SJSA1 (cell line): ENCODE data around the gene NFIB. TPM values are rescaled to one million over a fixed set of nuclear protein-coding genes. Genes with fewer than 3 reads are reported as not detected.

ENCODE experiments used
- DNase-seq, 2 experiments: peaks; one replicate each; pipeline ENCODE4 v3.0.0-alpha.2; 2015 to 2020; ENCODE audit warnings: low spot score in 2 of 2, low read depth in 1 of 2
- H3K27ac ChIP-seq: fragments of 250-450 bp; sonication (Bioruptor Pico); 2 replicates; pipeline ENCODE4 v1.5.1; 2020; ENCODE audit warnings: mild to moderate bottlenecking, moderate library complexity
- H3K27me3 ChIP-seq: fragments of 250-450 bp; sonication (Bioruptor Pico); replicated peaks from 2 replicates; pipeline ENCODE4 v1.5.1; 2020; ENCODE audit warnings: mild to moderate bottlenecking, moderate library complexity
- H3K36me3 ChIP-seq: fragments of 250-450 bp; sonication (Bioruptor Pico); 2 replicates; pipeline ENCODE4 v1.5.1; 2020; ENCODE audit warnings: mild to moderate bottlenecking
- H3K4me1 ChIP-seq: fragments of 250-450 bp; sonication (Bioruptor Pico); replicated peaks from 2 replicates; pipeline ENCODE4 v1.6.1; 2021; ENCODE audit warnings: mild to moderate bottlenecking
- H3K4me3 ChIP-seq: fragments of 250-450 bp; sonication (Bioruptor Pico); 2 replicates; pipeline ENCODE4 v1.5.1; 2020; ENCODE audit warnings: mild to moderate bottlenecking
- H3K9me3 ChIP-seq: fragments of 250-450 bp; sonication (Bioruptor Pico); replicated peaks from 2 replicates; pipeline ENCODE4 v1.5.1; 2020; ENCODE audit warnings: mild to moderate bottlenecking
- total RNA-seq: library from RNA; depleted of rRNA; stranded (reverse); fragments of >200 nt; shearing (Covaris generic); gene quantifications from 2 replicates; pipeline ENCODE4 v1.2.3, GENCODE V29; 2014

The NFIB gene
- total RNA-seq, 1 experiment from 2014 or later = 7.6 TPM

DNA sequence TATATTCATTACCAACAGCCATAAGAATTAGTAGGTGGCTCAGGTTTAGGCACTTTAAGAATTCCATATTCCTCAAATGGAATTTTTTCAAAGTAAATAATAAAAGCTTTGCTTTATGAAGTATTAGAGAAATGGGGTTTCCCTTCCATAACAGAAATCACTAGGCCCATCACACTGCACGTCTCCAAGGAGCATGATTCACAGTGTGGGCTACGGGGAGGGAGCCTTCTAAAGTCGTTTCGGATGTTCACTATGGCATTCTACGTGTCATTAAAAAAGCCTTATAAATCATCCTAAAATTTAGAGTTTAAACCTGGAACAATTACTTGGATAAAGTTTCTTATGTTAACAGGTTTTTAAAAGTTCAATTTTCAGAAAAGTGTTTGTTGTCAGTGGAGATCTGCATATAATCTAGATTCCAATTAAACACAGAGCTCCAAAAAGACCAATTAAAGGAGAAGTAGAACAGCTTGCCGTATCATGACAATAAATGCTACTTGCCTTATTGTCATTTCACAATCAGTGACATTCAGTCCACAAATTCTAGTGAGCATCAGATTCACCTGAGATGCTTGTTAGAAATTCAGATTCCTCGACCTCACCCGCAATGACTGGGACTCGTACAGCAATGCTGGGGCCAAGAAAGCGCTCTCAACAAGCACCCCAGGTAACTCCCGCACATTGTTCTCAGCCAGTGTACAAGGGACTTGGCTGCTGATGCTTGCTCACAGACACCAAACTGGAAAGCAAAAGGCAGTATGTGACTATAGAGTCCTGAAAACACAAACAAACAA, 115.7 kb downstream of the NFIB start:
- H3K27ac ChIP-seq = no peak overlapping the region
- no peaks in the 10 kb centered on the region for H3K36me3 ChIP-seq
- no peak for DNase-seq
- no peaks in the 10 kb centered on the region for H3K4me1 ChIP-seq
- H3K27me3 ChIP-seq = no peaks in the 10 kb centered on the region
- H3K4me3 ChIP-seq = no peak overlapping the region
- no peaks in the 10 kb centered on the region for H3K9me3 ChIP-seq

DNA sequence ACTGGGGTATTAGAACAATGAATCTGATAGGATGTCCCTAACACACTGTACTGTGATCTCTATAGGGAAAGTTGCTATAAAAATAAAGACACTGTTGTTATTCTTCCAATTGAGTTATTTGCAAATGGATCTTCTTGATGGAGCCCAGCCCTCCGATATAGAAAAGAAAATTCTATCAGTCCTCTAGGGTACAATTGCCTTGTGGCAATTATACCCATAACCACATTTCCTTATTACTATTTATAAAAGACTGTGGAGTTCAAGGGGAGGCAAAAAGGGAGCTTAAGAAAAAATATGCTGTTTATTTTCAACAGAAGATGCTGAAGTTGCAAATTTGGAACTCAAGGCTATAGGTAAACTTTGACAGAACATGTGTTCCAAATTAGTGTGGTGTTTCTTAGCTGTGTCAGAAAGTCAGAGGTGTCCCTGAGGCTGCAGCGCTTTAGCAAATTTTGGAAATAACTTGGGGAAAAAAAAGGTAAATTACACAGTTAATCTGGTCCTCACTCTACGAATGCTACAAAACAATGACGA, 116.5 kb downstream of the NFIB start:
- Histone ChIP-seq H3K4me3 (no peak overlapping the region), H3K36me3 (no peaks in the 10 kb centered on the region), H3K4me1 (no peaks in the 10 kb centered on the region), H3K27me3 (no peaks in the 10 kb centered on the region), H3K27ac (no peak overlapping the region), H3K9me3 (no peaks in the 10 kb centered on the region)
- DNase-seq = no peak

DNA sequence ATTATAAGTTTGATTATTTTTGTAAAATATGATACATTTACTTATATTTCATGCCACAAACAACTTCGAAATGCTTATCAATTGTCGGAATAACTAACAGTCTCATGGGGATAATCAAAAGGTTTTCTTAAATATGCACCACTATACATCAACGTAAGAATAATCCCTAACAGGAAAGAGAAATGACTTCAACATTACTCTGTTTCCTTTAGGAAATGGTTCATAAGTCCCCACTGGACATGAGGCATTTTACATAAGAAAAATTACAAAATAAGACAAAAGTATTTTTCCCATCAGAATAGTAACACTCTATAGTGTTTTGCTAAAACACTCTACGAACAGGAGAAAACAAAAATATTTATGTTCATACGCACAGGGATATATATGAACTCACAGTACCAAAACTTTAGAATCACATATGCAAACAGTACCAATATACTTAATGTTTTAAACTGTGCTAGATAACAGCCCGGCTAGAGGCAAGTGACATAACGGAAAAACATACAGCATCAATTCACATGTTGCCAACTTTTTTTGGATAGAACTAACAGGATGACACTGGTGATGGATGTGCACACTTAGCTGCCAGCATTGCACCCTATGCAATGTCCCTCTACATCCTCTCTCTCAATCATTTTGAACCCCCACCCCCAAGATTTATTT, 120.5 kb downstream of the NFIB start:
- Histone ChIP-seq H3K36me3 (no peaks in the 10 kb centered on the region), H3K4me3 (no peak overlapping the region)
- DNase-seq = no peak

DNA sequence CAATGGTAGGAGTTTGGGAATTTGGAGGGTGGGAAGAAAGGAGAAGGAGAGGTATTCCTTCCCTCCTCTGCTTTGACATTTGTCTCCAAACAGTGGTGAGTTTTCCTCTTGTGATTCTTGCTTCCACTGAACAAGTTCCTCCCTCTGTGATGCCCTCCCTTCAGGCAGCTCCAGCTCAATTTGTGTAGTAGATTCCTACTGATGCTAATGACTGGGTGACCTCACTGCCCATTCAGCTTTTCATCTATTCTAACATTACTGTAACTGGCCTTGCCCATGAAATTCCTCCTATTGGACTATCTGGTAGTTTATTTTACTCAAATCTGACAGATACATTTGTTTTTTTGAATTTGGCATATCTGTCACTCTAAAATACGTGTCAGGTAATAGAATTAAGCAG, 121.4 kb downstream of the NFIB start:
- DNase-seq = no peak
- Histone ChIP-seq H3K4me1 (no peaks in the 10 kb centered on the region), H3K27me3 (no peaks in the 10 kb centered on the region), H3K27ac (no peak overlapping the region), H3K4me3 (no peak overlapping the region), H3K9me3 (no peaks in the 10 kb centered on the region), H3K36me3 (no peaks in the 10 kb centered on the region)

More for the DNA sequence above, 120.5 kb downstream of the NFIB start:
- Histone ChIP-seq H3K4me1 (no peaks in the 10 kb centered on the region), H3K9me3 (no peaks in the 10 kb centered on the region), H3K27me3 (no peaks in the 10 kb centered on the region), H3K27ac (no peak overlapping the region)

DNA sequence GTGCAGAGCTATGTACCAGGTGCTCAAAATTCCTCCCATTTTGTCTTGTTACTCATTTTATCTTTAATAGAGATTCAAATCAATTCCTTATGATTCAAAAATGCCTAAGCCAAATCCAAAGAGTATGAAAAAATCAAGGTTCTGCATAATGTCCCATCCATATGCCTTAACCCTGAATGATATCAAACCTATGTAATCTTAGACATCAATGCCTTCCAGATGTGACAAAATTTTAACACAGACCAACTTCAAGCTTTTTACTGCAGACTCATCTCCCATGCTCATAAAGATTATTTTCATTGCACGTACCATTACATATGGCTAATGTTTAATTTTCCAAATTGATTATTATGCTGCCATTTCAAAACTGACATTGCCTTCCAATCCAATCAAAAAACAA, 122.4 kb downstream of the NFIB start:
- Histone ChIP-seq H3K36me3 (no peaks in the 10 kb centered on the region), H3K4me3 (no peak overlapping the region), H3K9me3 (no peaks in the 10 kb centered on the region), H3K27me3 (no peaks in the 10 kb centered on the region), H3K4me1 (no peaks in the 10 kb centered on the region), H3K27ac (no peak overlapping the region)
- DNase-seq = no peak

DNA sequence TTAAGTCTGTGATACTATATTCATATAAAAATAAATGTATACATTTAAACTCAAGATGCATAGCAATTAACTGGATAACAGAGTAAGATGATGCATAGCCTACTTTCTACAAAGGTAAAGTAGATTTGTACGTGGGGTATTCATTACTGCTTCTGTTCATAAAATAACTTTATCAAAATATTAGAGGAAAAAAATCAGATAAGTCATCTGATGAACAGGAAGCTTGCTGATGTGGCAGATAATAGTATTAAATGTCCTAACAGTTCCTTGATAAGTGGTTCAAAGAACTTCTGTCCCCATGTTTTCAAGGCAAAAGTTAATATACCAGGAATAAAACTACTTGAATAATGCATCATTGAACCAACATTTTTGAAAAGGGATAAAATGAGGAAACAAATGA, 123.7 kb downstream of the NFIB start:
- H3K4me1 ChIP-seq = no peaks in the 10 kb centered on the region
- H3K9me3 ChIP-seq = no peaks in the 10 kb centered on the region
- H3K27ac ChIP-seq = no peak overlapping the region
- no peak overlapping the region for H3K4me3 ChIP-seq
- H3K36me3 ChIP-seq = no peaks in the 10 kb centered on the region
- DNase-seq = no peak
- H3K27me3 ChIP-seq = no peaks in the 10 kb centered on the region

DNA sequence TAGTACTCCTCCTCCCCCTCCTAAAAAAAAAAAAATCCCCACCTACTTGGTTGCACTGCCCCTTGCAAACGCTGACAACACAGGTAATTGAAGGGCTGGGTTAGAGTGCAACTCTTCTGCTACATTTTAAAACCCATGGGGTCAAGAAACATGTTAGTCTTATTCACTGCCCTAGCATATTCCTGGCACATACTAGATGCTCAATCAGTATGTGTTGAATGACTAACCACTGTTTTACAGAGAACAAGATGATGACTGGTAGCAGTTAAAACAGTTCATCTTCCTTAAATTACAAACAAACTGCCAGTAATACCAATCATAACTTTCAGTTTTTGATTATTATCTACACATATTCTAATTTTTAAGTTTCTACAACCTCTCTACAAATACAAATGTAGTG, 124.4 kb downstream of the NFIB start:
- Histone ChIP-seq H3K9me3 (no peaks in the 10 kb centered on the region), H3K27me3 (no peaks in the 10 kb centered on the region), H3K4me3 (no peak overlapping the region), H3K36me3 (no peaks in the 10 kb centered on the region), H3K4me1 (no peaks in the 10 kb centered on the region), H3K27ac (no peak overlapping the region)
- DNase-seq = no peak

DNA sequence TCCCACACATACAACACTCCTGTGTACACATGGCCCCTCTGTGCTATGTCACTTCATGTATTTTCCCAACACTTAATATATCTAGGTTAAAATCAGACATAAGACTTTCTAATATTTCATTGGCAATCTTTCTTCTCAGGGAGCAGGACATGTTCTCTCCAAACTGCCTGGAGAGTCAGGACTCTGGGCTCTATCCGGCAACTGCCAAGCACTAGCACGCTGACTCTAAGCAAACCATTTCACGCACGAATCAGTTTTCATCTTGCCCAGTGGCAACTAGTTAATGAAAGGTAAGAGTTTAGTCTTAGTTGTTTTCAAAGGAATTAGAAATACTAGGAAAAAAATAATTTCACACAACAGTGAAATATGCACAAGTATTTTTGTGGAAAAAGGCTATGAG, 124.8 kb downstream of the NFIB start:
- no peak for DNase-seq
- H3K27ac ChIP-seq = no peak overlapping the region
- no peaks in the 10 kb centered on the region for H3K36me3 ChIP-seq
- H3K4me3 ChIP-seq = no peak overlapping the region
- H3K9me3 ChIP-seq = no peaks in the 10 kb centered on the region
- no peaks in the 10 kb centered on the region for H3K27me3 ChIP-seq
- H3K4me1 ChIP-seq = no peaks in the 10 kb centered on the region

DNA sequence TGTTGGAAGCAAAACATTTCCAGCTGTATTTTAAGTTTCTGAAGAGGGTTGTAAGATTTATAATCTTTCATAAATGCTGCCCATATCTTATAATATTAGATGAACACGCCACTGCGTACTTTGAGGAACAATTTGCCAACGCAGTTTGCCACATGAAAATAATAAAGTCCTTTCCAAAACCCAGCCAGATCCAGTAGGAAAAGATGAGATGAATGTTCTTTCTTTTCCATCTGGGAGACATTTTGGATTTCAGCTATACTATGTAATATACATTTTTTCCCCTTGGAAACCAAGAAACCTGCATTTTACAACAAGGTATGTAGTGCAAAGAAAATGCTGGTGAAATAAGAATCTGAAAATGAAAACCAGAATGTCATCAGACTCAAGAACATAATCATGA, 125.4 kb downstream of the NFIB start:
- Histone ChIP-seq H3K4me3 (no peak overlapping the region), H3K27me3 (no peaks in the 10 kb centered on the region), H3K36me3 (no peaks in the 10 kb centered on the region), H3K4me1 (no peaks in the 10 kb centered on the region), H3K9me3 (no peaks in the 10 kb centered on the region), H3K27ac (no peak overlapping the region)
- DNase-seq = no peak

DNA sequence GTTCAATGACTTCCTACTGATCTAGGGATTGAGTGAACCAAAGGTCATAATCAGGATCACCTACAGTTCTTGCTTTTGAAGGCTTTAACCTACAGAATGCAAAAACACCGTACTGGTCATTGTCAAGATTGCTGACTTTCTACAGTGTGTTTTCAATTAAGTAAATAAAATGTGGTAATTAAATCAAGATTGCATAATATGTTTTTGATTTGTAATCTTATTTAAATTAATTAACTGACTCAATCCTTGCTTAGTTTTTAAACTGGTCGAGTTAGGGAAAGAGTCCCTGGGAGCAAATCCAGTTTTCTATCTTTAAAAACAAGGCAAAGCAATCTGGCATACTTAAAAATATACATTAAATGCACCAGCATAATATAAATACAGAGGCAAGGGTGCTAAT, 125.9 kb downstream of the NFIB start:
- Histone ChIP-seq H3K9me3 (no peaks in the 10 kb centered on the region), H3K27ac (no peak overlapping the region), H3K27me3 (no peaks in the 10 kb centered on the region), H3K4me3 (no peak overlapping the region), H3K36me3 (no peaks in the 10 kb centered on the region), H3K4me1 (no peaks in the 10 kb centered on the region)
- DNase-seq = no peak

DNA sequence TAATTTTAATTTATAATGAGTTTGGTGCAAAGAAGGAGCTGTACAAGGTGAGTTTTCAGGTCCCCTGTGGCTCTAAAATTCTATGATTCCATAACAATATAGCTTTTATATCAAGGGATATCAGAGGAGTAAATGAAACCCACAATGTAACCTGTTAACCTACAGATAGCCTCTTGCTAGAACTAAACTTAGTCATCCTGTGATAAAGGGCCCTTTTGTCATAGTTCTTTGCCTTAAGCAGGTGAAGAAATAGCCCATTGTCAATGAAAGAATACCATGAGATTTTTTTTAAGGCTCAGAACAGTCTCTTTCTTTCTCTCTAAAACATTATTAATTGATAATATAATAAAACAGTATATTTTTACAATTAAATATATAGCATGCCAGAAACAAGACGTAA, 127.8 kb downstream of the NFIB start:
- Histone ChIP-seq H3K27me3 (no peaks in the 10 kb centered on the region), H3K9me3 (no peaks in the 10 kb centered on the region), H3K27ac (no peak overlapping the region), H3K36me3 (no peaks in the 10 kb centered on the region), H3K4me3 (no peak overlapping the region), H3K4me1 (no peaks in the 10 kb centered on the region)
- no peak for DNase-seq

DNA sequence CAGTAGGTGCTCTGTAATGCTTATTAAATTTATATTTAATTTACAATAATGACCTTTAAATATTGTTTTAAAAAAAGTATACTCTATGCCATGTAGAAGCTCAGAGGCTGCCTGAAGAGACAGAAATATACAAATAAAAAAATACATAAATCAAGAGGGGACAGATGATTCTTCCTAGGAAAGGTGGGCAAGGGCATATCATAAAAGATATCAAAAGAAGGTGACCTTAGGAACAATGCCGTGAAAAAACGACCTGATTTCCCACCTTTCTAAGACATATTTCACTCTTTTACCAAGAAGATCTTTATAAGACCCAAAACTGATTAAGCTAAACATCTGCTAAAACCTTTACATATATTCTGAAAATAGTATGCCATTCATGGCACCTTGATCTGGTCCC, 128.9 kb downstream of the NFIB start:
- DNase-seq = no peak
- Histone ChIP-seq H3K27ac (no peak overlapping the region), H3K27me3 (no peaks in the 10 kb centered on the region), H3K9me3 (no peaks in the 10 kb centered on the region), H3K4me3 (no peak overlapping the region), H3K4me1 (no peaks in the 10 kb centered on the region), H3K36me3 (no peaks in the 10 kb centered on the region)

DNA sequence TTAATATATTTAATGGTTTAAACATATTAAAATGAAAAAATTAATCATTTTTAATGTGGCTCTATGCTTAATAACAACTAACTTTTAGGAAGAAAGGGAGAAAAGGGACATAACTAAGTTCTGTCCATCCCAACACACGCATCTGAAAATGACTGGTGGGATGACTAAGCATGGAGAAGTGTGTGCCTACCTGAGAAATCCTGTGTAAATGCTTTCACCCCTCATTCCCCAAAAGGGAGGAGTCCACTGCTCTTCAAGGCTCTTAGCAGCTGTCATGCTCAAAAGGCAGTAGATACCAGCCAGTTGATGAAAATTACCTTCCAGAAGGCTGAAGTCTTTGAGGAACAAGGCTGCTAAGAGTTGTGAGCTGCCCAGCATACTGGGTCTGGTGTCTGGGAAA, 130.9 kb downstream of the NFIB start:
- no peak overlapping the region for H3K4me3 ChIP-seq
- no peak for DNase-seq
- H3K36me3 ChIP-seq = no peaks in the 10 kb centered on the region
- no peaks in the 10 kb centered on the region for H3K27me3 ChIP-seq
- H3K9me3 ChIP-seq = no peaks in the 10 kb centered on the region
- no peak overlapping the region for H3K27ac ChIP-seq
- no peaks in the 10 kb centered on the region for H3K4me1 ChIP-seq

DNA sequence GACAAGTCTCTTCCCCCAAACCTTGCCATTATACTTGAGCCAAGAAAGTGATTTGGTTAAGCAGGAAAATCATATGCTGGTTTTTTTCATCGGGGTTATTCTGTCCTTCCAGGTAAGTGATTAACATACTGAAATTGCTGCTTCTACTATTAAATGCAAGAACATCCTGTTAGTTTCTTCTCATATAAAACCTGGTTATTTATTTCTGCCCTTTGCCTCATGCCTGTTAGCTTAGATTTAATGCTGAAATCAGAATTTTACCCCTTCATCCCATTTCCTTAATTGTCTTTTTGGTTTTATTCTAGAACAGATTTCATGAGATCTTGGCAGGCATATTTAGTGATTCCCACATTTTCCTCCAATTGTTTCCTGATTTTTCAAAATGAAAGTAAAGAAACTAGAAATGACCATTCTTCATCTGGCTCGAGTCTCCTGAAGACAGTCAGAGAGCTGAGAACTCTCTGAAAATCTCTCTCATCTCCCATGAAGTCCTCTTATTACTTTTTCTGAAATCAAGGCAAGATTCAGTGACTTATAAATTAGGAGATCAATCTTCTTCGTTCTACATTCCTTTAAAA, 132.9 kb downstream of the NFIB start:
- Histone ChIP-seq H3K4me3 (no peak overlapping the region), H3K27ac (no peak overlapping the region), H3K4me1 (no peaks in the 10 kb centered on the region), H3K36me3 (no peaks in the 10 kb centered on the region), H3K27me3 (no peaks in the 10 kb centered on the region), H3K9me3 (no peaks in the 10 kb centered on the region)
- DNase-seq = no peak
